Uterus (tissue), 4 donors: Measurements from ENCODE around the gene ARHGAP21. TPM values are rescaled to one million over a fixed set of nuclear protein-coding genes. Genes with fewer than 3 reads are reported as not detected.
"Not testable (repeated sequence)": the region's sequence is repeated elsewhere in the genome, so short reads cannot be mapped to it uniquely, and the experiment has no call there.

ENCODE experiments used
- DNase-seq, 2 donors: peaks; one replicate each; pipeline ENCODE4 v3.0.0-alpha.2; 2019 to 2020
- H3K27ac ChIP-seq, 2 donors: fragments of 200-600 bp; sonication (generic); 1 replicate in 1 of 2; 2 replicates in 1 of 2; pipeline ENCODE4 v1.5.1; 2016 to 2018
- H3K27me3 ChIP-seq, 2 donors: fragments of 200-600 bp; sonication (generic); one replicate each; pipeline ENCODE4 v1.5.1; 2018 to 2019; ENCODE audit warnings: control low read depth in 1 of 2
- H3K36me3 ChIP-seq, 2 donors: fragments of 200-600 bp; sonication (generic); one replicate each; pipeline ENCODE4 v1.5.1; 2019; ENCODE audit warnings: control low read depth in 1 of 2
- H3K4me1 ChIP-seq, 2 donors: fragments of 200-600 bp; sonication (generic); one replicate each; pipeline ENCODE4 v1.5.1; 2018 to 2019; ENCODE audit warnings: control low read depth in 1 of 2
- H3K4me3 ChIP-seq, 2 donors: fragments of 200-600 bp; sonication (generic); 1 replicate in 1 of 2; 2 replicates in 1 of 2; pipeline ENCODE4 v1.5.1; 2018 to 2019; ENCODE audit warnings: mild to moderate bottlenecking in 1 of 2
- H3K9me3 ChIP-seq, 2 donors: fragments of 200-600 bp; sonication (generic); one replicate each; pipeline ENCODE4 v1.5.1; 2019; ENCODE audit warnings: control low read depth in 1 of 2
- POLR2A ChIP-seq, 2 donors: fragments of 450-650 bp; IDR thresholded peaks; one replicate each; pipeline ENCODE4 v1.6.1; 2016; ENCODE audit warnings: antibody characterized with exemption in 2 of 2, mild to moderate bottlenecking in 1 of 2, moderate library complexity in 1 of 2
- intact Hi-C: fragments of 100-400 bp; cut with DNase I; formaldehyde crosslinking; loops from one replicate; pipeline ENCODE4 v1.15.1; 2023; ENCODE audit warnings: low total_unique reads
- total RNA-seq, 4 donors: library from RNA; depleted of rRNA in 3 of 4; stranded (reverse); fragments of >200 nt in 3 of 4; gene quantifications; one replicate each; pipeline versions ENCODE4 v1.1.0 to v1.2.4, GENCODE V29; 2014 to 2023
- TF ChIP-seq, protein P1 (sequence below), 4 experiments: fragments of 200-600 bp in 2 of 4; fragments of 450-650 bp in 2 of 4; sonication (generic) in 2 of 4; IDR thresholded peaks; one replicate each; pipeline ENCODE4 v1.5.1; 2016 to 2019; ENCODE audit warnings: antibody characterized with exemption in 4 of 4, mild to moderate bottlenecking in 2 of 4, moderate library complexity in 1 of 4
- donor health status: DM: yes; HTN: yes; CAD: no.

The ARHGAP21 gene
- total RNA-seq, 4 donors from 2014 or later: 90.4 to 168 (median 124) TPM

DNA sequence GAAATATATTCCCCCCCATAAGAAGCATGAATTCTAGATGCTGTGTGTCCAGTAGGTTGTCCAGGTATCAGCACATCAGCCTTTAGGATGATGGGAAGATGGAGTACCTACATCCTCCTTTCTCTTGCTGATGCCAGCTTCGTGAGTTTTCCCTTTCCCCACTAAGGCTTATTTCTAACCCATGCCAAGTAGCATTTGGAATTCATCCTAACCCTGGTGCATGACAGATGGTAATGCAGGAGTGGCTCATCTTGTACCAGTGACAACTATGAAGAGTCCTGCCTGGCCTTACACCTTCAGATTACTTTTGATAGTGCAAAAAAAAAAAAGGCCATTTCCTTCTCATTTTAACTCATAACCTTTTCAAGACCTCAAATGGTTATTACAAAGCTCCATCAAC, 58.7 kb downstream of the ARHGAP21 start:
- H3K4me1 ChIP-seq: no peaks in the 10 kb centered on the region
- no peaks in the 10 kb centered on the region for H3K36me3 ChIP-seq
- H3K27me3 ChIP-seq: no peaks in the 10 kb centered on the region
- no peak overlapping the region for H3K27ac ChIP-seq
- no peaks in the 10 kb centered on the region for H3K9me3 ChIP-seq
- intact Hi-C loops: no loop called here
- H3K4me3 ChIP-seq: no peak overlapping the region
- DNase-seq: no peak
- TF ChIP-seq, protein P1, sequence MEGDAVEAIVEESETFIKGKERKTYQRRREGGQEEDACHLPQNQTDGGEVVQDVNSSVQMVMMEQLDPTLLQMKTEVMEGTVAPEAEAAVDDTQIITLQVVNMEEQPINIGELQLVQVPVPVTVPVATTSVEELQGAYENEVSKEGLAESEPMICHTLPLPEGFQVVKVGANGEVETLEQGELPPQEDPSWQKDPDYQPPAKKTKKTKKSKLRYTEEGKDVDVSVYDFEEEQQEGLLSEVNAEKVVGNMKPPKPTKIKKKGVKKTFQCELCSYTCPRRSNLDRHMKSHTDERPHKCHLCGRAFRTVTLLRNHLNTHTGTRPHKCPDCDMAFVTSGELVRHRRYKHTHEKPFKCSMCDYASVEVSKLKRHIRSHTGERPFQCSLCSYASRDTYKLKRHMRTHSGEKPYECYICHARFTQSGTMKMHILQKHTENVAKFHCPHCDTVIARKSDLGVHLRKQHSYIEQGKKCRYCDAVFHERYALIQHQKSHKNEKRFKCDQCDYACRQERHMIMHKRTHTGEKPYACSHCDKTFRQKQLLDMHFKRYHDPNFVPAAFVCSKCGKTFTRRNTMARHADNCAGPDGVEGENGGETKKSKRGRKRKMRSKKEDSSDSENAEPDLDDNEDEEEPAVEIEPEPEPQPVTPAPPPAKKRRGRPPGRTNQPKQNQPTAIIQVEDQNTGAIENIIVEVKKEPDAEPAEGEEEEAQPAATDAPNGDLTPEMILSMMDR (IDR thresholded peaks at IDR 0.05): no peak
- no peak for TF ChIP-seq POLR2A (IDR thresholded peaks at IDR 0.05)

DNA sequence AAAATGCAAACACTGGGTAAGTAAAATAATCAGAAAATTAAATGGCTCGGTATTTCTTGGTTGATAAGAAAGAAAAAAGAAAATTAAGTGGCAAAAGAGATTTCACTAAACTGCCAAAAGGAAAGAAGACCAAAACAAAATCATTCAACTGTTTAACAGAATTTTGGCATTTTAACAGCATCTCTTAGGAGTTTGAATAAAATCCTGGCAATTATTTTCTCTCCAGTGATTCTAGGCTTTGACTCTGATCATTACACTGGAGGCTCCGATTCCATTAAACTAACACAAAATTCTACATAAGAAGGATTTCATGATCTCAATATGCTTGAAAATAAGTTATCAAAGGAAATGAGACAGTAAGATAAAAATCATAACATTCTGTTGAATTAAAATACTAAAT, 62.3 kb downstream of the ARHGAP21 start:
- no peaks in the 10 kb centered on the region for H3K27me3 ChIP-seq
- no peaks in the 10 kb centered on the region for H3K4me1 ChIP-seq
- no peak overlapping the region for H3K4me3 ChIP-seq
- DNase-seq: no peak
- H3K27ac ChIP-seq: no peak overlapping the region
- intact Hi-C loops: no loop called here
- H3K36me3 ChIP-seq: no peaks in the 10 kb centered on the region
- no peaks in the 10 kb centered on the region for H3K9me3 ChIP-seq
- TF ChIP-seq, protein P1 (IDR thresholded peaks at IDR 0.05): no peak

DNA sequence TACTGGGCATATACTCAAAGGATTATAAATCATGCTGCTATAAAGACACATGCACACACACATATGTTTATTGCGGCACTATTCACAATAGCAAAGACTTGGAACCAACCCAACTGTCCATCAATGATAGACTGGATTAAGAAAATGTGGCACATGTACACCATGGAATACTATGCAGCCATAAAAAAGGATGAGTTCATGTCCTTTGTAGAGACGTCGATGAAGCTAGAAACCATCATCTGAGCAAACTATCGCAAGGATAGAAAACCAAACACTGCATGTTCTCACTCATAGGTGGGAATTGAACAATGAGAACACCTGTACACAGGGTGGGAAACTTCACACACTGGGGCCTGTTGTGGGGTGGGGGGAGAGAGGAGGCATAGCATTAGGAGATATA, 65.4 kb downstream of the ARHGAP21 start:
- DNase-seq, H3K4me1 ChIP-seq, H3K27me3 ChIP-seq, H3K27ac ChIP-seq, H3K36me3 ChIP-seq, H3K9me3 ChIP-seq, H3K4me3 ChIP-seq, intact Hi-C loops: not testable (repeated sequence)

DNA sequence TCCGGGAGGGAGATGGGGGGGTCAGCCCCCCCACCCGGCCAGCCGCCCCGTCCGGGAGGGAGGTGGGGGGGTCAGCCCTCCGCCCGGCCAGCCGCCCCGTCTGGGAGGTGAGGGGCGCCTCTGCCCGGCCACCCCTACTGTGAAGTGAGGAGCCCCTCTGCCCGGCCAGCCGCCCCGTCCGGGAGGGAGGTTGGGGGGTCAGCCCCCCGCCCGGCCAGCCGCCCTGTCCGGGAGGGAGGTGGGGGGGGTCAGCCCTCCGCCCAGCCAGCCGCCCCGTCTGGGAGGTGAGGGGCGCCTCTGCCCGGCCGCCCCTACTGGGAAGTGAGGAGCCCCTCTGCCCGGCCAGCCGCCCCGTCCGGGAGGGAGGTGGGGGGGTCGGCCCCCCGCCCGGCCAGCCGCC, 67.4 kb downstream of the ARHGAP21 start:
- H3K4me3 ChIP-seq, H3K9me3 ChIP-seq, H3K36me3 ChIP-seq, H3K4me1 ChIP-seq, H3K27me3 ChIP-seq, intact Hi-C loops, H3K27ac ChIP-seq, DNase-seq: not testable (repeated sequence)

DNA sequence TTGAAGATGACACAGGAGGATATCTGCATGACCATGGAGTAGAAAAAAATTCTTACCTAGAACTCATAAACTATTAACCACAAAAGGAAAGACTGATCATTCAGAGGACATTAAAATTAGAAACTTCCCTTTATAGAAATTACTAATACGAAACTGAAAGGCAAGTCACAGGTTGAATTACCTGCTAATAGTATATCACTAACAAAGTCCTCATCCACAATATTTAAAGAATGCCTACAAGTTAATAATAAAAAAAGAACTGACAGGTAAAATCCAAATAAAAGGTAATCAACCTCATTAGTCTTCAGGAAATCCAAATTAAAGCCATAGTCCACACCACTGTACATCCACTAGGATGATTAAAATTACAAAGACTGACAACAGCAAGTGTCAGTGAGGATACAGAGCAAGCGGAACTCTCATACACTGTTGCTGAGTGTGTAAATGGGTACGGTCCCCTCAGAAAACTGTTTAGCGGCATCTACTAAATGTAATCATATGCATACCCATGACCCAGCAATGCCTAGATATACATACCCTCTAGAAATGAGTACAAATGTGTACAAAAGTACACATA, 71.2 kb downstream of the ARHGAP21 start:
- H3K27ac ChIP-seq: no peak overlapping the region
- H3K36me3 ChIP-seq: no peaks in the 10 kb centered on the region
- no peak overlapping the region for H3K4me3 ChIP-seq
- intact Hi-C loops: no loop called here
- TF ChIP-seq, protein P1 (IDR thresholded peaks at IDR 0.05): no peak
- no peak for TF ChIP-seq POLR2A (IDR thresholded peaks at IDR 0.05)
- H3K4me1 ChIP-seq: no peaks in the 10 kb centered on the region
- H3K27me3 ChIP-seq: no peaks in the 10 kb centered on the region
- no peak for DNase-seq
- H3K9me3 ChIP-seq: no peaks in the 10 kb centered on the region

DNA sequence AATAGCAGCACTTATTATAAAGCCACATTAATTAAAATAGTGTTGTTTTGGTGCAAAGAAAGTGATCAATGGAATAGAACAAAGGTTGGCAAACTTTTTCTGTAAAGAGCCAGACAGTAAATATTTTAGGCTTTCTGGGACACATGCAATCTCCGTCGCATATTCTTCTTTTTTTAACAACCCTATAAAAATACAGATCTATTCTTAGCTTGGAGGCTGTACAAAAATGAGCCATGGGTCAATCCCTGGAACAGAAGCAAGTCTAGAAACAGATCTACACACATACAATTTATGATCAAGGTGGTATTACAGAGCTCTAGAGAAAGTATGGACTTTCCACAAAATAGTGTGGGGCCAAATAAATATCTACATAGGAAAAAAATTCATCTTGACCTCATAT, 71.8 kb downstream of the ARHGAP21 start:
- Histone ChIP-seq H3K9me3 (no peaks in the 10 kb centered on the region), H3K36me3 (no peaks in the 10 kb centered on the region), H3K4me3 (no peak overlapping the region), H3K27me3 (no peaks in the 10 kb centered on the region), H3K27ac (no peak overlapping the region), H3K4me1 (no peaks in the 10 kb centered on the region)
- intact Hi-C loops: no loop called here
- DNase-seq: no peak
- TF ChIP-seq, protein P1 (IDR thresholded peaks at IDR 0.05): no peak
- TF ChIP-seq POLR2A (IDR thresholded peaks at IDR 0.05): no peak
